Chondrocyte (in vitro differentiated cells): ENCODE data around the gene HS6ST2. TPM values are rescaled to one million over a fixed set of nuclear protein-coding genes. Genes with fewer than 3 reads are reported as not detected.
"Not testable (repeated sequence)": the region's sequence is repeated elsewhere in the genome, so short reads cannot be mapped to it uniquely, and the experiment has no call there.

ENCODE experiments used
- DNase-seq: peaks from one replicate; pipeline ENCODE4 v3.0.0; 2021; ENCODE audit warnings: mixed read lengths, low spot score
- H3K27ac Mint-ChIP-seq: one replicate; pipeline ENCODE4 v1.8.0; 2021; ENCODE audit warnings: mild to moderate bottlenecking, moderate library complexity, mixed read lengths; ENCODE audit not compliant: unreplicated experiment
- H3K27me3 Mint-ChIP-seq: 2 replicates; pipeline ENCODE4 v1.8.0; 2021; ENCODE audit warnings: low read depth, mixed read lengths
- H3K36me3 Mint-ChIP-seq: 2 replicates; pipeline ENCODE4 v1.8.0; 2021; ENCODE audit warnings: low read depth, mixed read lengths
- H3K4me1 Mint-ChIP-seq: 2 replicates; pipeline ENCODE4 v1.8.0; 2021; ENCODE audit warnings: low read depth, mild to moderate bottlenecking, mixed read lengths
- H3K4me3 Mint-ChIP-seq: one replicate; pipeline ENCODE4 v1.8.0; 2021; ENCODE audit warnings: mild to moderate bottlenecking, moderate library complexity, mixed read lengths; ENCODE audit not compliant: unreplicated experiment
- H3K9me3 Mint-ChIP-seq: 2 replicates; pipeline ENCODE4 v1.8.0; 2021; ENCODE audit warnings: low read depth, mixed read lengths
- total RNA-seq: library from RNA; stranded (reverse); gene quantifications from 3 replicates; pipeline ENCODE4 v1.2.1, GENCODE V29; 2021
- TF ChIP-seq, protein P1 (sequence below): fragments of 200-600 bp; sonication (generic); IDR thresholded peaks from 2 replicates; pipeline ENCODE4 v1.5.0; 2021; ENCODE audit warnings: antibody characterized with exemption, mild to moderate bottlenecking, moderate library complexity

HS6ST2 gene
- total RNA-seq, 1 donor from 2014 or later, result 1.9 TPM

DNA sequence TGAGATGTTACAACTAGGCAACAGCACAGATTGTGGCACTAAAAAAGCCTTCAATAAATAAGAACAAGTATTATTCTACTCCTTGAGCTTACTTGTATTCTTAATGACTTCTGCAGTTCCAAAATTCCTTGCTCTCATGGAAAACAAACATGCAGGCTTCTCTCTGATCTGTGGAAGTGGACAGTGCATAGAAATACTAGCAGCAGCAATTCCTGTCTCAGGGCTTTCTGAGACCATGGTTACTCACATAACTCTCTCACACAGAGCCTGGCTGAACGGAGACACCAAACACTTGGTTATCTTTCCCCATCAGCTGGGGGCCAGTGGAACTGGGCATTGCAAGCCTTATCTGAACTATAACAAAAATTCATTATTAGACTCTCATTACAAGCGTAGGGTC is 32.4 kb upstream of the HS6ST2 start:
- H3K9me3 Mint-ChIP-seq, result no peaks in the 10 kb centered on the region
- TF ChIP-seq, protein P1, sequence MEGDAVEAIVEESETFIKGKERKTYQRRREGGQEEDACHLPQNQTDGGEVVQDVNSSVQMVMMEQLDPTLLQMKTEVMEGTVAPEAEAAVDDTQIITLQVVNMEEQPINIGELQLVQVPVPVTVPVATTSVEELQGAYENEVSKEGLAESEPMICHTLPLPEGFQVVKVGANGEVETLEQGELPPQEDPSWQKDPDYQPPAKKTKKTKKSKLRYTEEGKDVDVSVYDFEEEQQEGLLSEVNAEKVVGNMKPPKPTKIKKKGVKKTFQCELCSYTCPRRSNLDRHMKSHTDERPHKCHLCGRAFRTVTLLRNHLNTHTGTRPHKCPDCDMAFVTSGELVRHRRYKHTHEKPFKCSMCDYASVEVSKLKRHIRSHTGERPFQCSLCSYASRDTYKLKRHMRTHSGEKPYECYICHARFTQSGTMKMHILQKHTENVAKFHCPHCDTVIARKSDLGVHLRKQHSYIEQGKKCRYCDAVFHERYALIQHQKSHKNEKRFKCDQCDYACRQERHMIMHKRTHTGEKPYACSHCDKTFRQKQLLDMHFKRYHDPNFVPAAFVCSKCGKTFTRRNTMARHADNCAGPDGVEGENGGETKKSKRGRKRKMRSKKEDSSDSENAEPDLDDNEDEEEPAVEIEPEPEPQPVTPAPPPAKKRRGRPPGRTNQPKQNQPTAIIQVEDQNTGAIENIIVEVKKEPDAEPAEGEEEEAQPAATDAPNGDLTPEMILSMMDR, result no peak
- no peaks in the 10 kb centered on the region for H3K4me1 Mint-ChIP-seq
- H3K27ac Mint-ChIP-seq, result no peak overlapping the region
- H3K27me3 Mint-ChIP-seq, result peaks cover 8% of the 10 kb centered on the region
- no peaks in the 10 kb centered on the region for H3K36me3 Mint-ChIP-seq
- DNase-seq, result no peak
- H3K4me3 Mint-ChIP-seq, result no peak overlapping the region

DNA sequence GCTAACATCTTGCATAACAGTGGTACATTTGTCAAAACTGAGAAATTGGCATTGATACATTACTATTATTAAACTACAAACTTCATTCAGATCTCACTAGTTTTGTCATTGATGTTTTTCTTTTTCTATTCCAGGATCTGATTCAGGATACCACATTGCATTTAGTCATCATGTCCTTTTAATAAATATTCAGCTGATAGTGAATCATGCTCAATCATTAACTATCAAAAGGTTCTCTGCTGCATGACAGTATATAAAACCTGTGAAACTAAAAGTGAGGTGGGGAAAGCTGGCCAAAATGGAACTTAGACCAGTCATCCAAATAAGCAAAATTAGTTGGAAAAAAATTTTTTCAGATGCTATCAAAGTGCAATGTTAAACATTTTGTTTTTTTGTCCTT is 28.1 kb upstream of the HS6ST2 start:
- TF ChIP-seq, protein P1, result no peak

DNA sequence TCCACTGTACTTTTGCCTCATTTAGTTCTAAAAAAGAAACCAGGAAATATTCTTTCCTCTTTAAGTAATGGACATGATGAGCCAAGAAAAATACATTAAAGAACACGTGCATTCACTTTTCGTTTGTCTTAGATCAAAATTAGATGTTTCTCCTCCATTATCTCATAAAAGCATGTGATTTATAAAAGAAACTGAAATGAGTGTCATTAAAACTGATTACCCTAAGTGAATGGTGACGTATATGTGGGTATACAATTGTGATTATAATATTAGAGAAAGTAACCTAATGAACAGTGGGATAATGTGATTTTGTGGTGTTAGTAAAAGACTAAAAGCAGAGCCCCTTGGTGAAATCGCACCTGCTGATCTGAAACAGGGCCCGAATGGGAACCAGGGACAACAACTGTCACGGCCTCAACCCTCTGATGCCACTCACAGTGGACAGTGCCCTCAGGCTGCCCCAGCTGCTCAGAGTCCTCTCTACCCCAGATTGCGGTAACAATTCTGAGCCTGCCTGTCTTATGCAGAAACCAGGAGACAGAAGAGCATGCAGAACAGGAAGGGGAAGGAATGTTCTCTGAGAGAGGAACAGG is 25.7 kb upstream of the HS6ST2 start:
- H3K4me3 Mint-ChIP-seq, result no peak overlapping the region
- no peak overlapping the region for H3K27ac Mint-ChIP-seq
- no peak for DNase-seq
- TF ChIP-seq, protein P1, result no peak
- H3K36me3 Mint-ChIP-seq, result peaks cover 2% of the 10 kb centered on the region
- peaks cover 2% of the 10 kb centered on the region for H3K9me3 Mint-ChIP-seq
- H3K4me1 Mint-ChIP-seq, result no peaks in the 10 kb centered on the region
- H3K27me3 Mint-ChIP-seq, result peaks cover 5% of the 10 kb centered on the region

More for the DNA sequence above, 28.1 kb upstream of the HS6ST2 start:
- Mint-ChIP-seq H3K36me3 (peaks cover 2% of the 10 kb centered on the region), H3K27me3 (peaks cover 9% of the 10 kb centered on the region), H3K4me3 (no peak overlapping the region), H3K27ac (no peak overlapping the region), H3K4me1 (no peaks in the 10 kb centered on the region), H3K9me3 (no peaks in the 10 kb centered on the region)
- DNase-seq, result no peak

- peaks cover 2% of the 10 kb centered on the region for H3K9me3 Mint-ChIP-seq
- no peak overlapping the region for H3K4me3 Mint-ChIP-seq
- TF ChIP-seq, protein P1, result no peak
- no peaks in the 10 kb centered on the region for H3K4me1 Mint-ChIP-seq
- no peak overlapping the region for H3K27ac Mint-ChIP-seq
- H3K27me3 Mint-ChIP-seq, result peaks cover 5% of the 10 kb centered on the region
- no peak for DNase-seq
- peaks cover 2% of the 10 kb centered on the region for H3K36me3 Mint-ChIP-seq
Observed at GRCh38 chrX:132983496-132983895, 25.1 kb upstream of the HS6ST2 start.

GRCh38 chrX:132980035-132980434 is 21.6 kb upstream of the HS6ST2 start:
- H3K27ac Mint-ChIP-seq, H3K9me3 Mint-ChIP-seq, H3K4me1 Mint-ChIP-seq, H3K4me3 Mint-ChIP-seq, DNase-seq, H3K27me3 Mint-ChIP-seq, H3K36me3 Mint-ChIP-seq: not testable (repeated sequence)

DNA sequence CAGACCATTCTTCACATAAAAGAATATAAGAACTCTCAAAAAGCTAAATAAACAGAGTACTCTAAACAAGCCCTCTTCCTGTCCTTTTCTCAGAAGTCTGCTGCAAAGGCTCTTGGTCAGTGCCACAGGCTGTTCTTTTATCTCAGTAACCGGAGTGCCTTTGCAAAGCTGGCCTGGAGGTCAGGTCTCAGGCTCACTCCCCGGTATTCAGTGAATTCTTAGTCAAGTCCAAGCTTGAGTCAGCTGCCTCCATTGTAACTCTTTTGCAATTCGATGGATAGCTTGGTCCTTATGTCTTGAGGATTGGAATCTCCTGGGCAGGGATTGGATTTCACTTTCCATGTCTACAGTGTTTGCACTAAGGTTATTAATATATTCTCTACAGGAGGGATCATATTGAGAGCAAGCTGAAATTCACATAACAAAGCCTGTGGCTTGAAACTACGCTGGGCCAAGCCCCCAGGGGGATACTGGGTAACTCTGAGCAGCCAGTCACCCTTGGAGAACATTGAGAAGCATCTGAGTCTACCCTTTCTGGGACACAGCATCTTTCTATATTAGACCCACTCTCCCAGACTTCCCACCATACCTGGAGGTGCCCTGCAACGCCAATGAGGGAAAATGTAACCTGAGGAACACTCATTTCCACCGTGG is 10.0 kb upstream of the HS6ST2 start:
- Mint-ChIP-seq H3K4me3 (no peak overlapping the region), H3K4me1 (peaks cover 15% of the 10 kb centered on the region), H3K27ac (peak overlapping the region; percentile 41), H3K36me3 (no peaks in the 10 kb centered on the region), H3K27me3 (peaks cover 6% of the 10 kb centered on the region), H3K9me3 (no peaks in the 10 kb centered on the region)
- no peak for DNase-seq
- TF ChIP-seq, protein P1, result no peak
